Pulmonary artery endothelial cell (primary cell): Measurements from ENCODE around the gene DACH2. TPM values are rescaled to one million over a fixed set of nuclear protein-coding genes. Genes with fewer than 3 reads are reported as not detected.
"Not testable (repeated sequence)": the region's sequence is repeated elsewhere in the genome, so short reads cannot be mapped to it uniquely, and the experiment has no call there.

Experiments used
- DNase-seq: peaks from one replicate; pipeline ENCODE4 v3.0.0-alpha.2; 2011; ENCODE audit warnings: low read depth, low spot score
- total RNA-seq: library from RNA; depleted of rRNA; stranded (reverse); fragments of >200 nt; gene quantifications from 2 replicates; pipeline ENCODE4 v1.2.3, GENCODE V29; 2014

Gene DACH2
- not detected in 2 replicates for total RNA-seq

DNA sequence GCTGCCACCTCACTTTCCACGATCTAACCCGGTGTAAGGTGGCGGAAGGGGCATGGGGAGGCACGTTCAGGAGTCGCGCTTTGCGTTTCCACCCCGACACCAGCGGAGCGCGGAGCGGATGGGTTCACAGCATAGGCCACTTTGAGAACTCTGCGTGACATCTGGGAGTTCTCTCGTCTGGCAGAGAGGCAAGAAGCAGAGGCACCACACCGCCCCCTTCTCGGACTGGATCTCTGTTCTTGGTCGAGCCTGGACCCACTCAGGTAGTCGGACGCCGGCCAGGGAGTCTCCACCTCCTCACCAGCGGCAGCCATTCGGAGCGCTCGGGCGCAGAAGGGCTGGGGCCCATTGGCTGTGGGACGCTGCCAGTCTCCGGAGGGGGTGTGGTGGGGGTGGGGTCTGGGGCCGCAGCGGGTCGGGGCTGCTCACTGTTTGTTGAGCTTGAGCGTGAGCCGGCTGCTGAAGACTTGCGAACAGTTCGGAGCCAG, at the start of gene DACH2:
Gene DACH2 (plus strand): TSS at position 428 of the 488 bp plus-strand sequence.
- DNase-seq = no peak

DNA sequence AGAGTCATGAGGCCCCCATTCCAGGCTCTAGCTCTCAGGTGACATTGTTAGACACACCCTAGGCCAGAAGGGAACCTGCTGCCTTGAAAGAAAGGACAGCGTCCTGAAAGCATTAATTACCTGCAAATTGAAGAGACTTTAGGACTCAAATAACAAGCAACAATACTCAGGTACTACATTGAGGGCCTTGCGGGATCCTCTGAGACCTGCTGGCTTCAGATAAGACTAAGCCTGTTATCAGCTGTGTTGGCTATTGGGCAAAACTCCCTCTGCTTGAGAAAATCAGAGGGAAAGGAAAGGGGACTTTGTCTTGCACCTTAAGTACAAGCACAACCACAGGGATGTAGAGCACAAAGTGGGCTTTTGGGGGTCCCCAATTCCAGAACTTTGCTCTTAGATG, 45.9 kb upstream of the DACH2 start:
- no peak for DNase-seq

DNA sequence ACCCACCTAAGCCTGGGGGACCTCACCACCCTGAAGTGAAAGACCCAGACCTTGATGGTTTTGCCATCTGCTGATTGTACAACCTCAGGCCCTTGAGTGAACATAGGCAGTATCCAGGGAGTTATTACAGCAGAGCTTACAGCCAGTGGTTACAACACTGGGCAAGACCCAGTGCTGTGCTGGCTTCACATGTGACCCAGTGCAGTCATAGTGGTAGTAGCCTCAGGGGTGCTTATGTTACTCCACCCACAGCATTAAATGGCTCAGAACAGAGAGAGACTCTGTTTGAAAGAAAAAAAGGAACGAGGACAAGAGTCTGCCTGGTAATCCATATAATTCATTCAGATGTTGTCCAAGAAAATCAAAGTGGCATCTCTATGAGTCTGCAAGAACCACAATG, 45.2 kb upstream of the DACH2 start:
- DNase-seq = no peak

DNA sequence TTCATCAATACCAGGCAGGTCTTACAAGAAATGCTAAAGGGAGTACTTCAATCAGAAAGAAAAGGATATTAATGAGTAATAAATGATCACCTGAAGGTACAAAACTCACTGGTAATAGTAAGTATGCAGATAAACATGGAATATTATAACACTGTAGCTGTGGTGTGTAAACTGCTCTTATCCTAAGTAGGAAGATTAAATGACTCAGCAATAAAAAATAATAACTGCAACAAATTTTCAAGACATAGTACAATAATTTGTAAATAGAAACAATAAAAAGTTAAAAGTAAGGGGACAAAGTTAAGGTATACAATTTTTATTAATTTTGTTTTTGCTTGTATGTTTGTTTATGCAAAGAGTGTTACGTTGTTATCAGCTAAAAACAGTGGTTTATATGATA, 43.7 kb upstream of the DACH2 start:
- DNase-seq = no peak

DNA sequence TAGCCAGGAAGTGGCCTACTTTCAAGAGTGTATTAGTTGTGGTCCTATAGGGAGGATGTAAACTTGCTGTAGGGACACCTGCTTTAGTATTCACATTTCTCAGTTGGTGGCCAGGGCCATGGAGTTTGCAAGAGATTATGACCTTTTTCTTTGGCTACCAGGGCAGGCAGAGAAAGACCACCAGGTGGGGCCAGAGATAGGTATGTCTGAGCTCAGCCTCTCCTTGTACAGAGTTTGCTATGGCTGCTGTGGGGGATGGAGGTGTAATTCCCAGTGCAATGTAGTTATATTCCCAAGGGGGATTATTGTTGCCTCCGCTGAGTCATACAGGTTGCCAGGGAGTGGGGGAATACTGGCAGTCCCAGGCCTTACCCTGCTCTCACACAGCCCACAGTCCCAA, 26.3 kb upstream of the DACH2 start:
- no peak for DNase-seq

DNA sequence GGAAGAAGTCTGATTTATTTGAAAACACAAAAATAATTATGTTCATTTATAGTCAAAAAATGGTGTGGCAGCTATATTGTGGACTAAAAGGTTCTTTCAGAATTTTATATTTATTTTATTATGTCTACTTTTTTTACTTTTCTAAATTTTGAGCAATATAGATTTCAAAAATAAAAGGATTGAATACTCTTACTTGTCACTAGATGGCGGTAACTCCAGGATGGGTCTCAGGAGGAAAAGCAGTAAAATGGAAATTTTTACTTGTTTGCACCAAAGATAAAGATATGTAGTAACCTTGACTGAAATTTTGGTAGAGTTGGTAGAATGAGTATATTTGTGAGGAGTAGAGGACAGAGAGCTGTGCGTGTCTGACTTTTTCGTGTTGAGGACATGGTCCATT, 14.5 kb upstream of the DACH2 start:
- no peak for DNase-seq

DNA sequence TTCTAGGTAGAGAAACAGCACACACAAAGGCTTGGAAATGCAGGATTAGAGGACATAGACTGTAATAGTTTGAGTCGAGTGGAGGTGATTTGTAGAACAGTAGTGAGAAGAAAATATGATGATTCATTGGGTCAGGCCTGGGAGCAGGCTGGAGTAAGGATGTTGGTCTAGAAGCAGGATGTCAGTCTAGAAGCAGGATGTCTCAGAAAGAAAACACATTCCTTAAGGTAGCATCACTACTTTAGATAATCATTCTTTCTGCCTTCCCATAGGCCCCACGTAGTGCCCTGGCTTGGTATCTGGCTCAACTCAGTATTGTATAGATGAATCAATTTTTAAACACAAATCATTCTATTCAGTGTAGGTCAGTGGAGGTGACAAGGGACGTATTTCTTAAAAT, 11.2 kb upstream of the DACH2 start:
- no peak for DNase-seq

DNA sequence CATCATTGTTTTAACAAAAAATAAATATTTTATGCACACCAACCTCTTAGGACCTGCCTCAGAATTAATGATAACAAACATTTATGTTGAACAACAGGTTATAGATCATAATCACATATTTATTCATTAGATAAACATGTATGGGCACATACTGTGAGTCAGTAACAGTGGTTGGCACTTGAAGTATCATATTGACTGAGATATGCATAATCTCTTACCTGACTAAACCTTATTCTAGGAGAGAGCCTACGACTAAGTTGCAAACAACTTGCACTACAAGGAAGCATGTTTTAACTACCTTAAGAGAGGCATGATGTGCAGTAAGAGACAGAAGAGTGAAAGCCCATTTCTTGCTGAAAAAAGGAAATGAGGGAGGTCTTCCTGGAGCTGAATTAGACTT, 6.5 kb upstream of the DACH2 start:
- no peak for DNase-seq

DNA sequence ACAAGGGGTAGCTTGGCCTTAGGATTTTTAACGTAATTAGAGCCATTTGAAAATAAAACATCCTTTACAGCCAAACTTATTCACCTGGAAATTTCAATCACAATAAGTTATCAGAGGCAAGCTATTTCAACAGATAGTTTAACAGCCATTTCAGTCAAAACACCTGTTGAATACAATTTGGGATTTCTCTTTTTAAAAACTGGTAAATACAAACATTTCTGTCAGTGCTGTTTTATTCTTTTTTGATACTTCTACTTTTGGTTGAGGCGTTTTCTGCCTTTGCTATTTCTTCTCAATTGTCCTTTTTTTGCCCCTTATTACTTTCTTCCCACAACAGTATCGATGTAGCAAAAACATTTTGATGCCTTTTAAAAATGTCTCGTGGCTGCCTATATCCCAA, 2.1 kb upstream of the DACH2 start:
- no peak for DNase-seq

DNA sequence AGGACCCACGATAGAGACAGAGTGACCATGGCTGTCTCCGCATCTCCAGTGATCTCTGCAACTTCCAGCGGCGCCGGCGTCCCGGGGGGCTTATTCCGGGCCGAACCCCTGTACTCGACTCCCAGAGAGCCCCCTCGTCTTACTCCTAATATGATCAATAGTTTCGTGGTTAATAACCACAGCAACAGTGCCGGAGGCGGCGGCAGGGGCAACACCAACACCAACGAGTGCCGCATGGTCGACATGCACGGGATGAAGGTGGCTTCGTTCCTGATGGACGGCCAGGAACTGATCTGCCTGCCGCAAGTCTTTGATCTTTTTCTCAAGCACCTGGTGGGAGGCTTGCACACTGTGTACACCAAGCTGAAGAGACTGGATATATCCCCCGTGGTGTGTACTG, 343 bp downstream of the DACH2 start:
- DNase-seq = no peak

DNA sequence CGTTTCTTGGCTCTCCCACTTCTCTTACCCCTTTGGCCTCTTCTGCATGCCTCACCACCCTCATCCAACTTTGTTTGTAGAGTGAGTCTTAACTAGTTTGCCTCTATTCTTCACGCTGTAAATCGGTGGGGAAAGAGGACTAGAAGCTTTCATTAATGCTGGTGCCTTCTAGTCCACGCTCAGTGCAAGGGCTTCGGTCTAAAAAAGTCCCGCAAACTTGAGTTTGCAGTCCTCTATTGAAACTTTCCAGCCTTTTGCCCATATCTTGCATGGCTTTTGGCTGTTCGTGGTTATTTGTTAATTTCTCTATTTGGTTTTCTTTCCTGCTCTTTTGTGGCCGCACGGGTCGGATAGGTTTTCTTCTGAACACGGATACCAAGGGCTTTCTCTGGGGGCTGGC, 868 bp downstream of the DACH2 start:
- DNase-seq = no peak

DNA sequence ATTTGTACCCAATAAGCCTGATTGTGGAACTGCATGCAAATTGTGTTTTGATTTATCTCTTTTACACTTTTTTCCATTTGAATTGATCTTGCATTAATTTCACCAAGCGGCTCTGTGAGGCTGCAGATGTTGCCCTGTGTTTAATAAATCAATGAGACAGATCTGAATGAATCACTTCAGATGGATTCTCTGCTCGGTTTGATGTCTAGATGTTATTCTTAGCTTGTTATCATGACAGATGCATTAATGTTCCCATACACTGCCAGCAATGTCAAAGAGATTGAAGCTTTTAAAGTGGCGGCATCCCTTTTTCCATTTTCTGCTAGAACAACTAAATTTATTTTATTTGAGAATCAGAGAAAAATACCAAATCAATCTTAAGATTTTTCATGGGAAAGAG, 6.3 kb downstream of the DACH2 start:
- DNase-seq = no peak

DNA sequence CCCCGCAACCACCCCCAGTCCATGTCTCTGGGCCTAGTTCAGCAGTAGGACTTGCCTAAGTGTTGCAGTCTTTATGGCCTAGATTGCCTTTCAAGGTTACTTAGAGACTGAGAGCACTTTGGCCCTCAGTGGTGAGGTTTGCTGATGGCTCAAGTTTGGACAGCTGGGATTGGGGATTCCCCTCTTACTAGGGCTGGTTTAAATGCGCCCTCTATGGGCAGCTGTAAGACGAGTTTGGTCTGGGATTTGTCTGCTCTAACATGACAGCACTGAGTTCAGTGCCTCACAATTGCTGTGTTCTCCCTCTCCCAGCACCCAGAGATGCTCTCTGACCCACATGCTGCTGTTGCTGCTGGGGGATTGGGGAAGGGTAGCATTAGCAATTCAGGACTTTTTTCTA, 23.1 kb downstream of the DACH2 start:
- no peak for DNase-seq

DNA sequence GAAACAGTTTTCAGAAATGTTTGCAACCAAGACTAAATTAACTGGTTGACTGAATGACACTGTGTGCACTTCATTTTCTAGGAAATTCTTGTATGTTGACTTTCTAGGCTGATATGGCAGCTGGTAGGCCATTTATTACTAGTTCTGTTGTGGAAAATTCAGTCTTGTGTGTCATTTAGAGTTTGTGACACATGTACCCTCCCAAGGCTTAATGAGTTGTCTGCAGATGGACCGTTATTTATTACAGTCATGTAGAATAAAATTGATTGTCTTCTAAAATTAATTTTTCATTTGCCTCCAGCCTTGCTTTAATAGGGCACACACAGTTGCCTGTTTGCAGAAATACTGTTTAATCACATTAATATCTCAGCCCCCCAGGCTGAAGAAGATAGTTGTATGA, 30.7 kb downstream of the DACH2 start:
- no peak for DNase-seq

DNA sequence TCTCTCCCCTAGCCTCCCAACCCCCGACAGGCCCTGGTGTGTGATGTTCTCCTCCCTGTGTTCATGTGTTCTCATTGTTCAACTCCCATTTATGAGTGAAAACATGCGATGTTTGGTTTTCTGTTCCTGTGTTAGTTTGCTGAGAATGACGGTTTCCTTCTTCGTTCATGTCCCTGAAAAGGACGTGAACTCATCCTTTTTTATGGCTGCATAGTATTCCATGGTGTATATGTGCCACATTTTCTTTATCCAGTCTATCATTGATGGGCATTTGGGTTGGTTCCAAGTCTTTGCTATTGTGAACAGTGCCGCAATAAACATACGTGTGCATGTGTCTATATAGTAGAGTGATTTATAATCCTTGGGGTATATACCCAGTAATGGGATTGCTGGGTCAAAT, 33.1 kb downstream of the DACH2 start:
- not testable (repeated sequence) for DNase-seq

DNA sequence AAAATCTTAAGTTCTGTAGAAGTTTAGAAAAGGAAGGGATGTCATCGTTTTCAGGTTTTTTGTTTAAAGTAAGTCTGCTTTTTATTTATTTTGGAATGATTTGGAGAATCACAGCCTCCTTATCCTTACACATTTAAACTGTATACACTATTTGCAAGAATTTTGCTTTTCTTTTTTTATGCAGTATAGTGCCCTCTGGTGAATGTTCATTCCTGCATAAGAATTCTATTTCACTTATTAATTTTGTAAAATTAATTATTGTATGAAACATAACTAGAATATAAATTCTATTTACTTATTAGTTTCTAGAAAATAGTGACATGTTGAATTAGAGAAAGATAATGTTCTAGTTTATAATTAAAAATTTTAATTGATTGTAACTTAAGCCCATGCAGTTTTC, 44.6 kb downstream of the DACH2 start:
- no peak for DNase-seq

DNA sequence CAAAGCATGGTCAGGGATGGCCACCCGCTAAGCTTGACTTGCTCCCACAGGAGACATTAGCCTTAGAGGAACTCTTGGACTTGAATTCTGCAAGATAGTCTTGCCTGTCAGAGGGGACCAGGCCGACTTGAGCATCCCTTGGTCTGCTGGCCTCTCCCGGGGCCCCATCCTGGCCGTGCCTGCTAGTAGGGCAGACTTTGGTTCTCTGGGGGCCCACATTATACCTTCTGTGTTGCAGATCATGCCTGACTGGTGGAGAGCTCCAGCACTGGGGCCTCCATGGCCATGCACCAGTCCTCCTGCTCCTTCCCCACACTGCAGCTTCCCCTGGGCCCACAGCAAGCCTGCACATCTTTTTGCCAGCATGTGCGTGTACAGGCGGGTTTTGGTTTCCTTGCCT, 46.5 kb downstream of the DACH2 start:
- DNase-seq = no peak

DNA sequence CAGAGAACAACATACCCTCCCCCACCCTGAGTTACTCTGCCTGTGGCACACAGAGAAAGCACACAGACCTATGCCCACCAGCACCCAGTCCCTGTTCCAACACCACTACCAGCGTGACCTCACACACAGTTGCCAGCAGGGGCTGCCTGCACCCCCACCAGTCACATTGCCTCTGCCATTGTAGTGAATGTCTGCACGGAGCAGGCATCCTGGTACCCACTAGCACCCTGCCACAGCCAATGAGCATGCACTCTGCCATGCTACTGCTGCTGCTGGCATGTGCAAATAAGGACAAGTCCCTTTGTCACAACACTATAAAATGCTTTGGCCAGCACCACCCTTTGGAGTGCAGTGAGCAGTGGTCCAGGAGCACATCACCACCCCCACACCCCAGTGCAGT, 47.1 kb downstream of the DACH2 start:
- no peak for DNase-seq

DNA sequence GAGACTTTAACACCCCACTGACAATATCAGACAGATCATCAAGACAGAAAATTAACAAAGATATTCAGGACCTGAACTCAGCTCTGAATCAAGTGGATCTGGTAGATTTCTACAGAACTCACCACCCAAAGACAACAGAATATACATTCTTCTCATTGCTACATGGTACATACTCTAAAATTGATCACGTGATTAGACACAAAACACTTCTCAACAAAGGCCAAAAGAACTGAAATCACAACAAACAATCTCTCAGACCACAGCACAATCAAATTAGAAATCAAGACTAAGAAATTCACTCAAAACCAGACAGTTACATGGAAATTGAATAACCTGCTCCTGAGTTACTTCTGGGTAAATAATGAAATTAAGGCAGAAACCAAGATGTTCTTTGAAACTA, 49.6 kb downstream of the DACH2 start:
- DNase-seq = no peak

DNA sequence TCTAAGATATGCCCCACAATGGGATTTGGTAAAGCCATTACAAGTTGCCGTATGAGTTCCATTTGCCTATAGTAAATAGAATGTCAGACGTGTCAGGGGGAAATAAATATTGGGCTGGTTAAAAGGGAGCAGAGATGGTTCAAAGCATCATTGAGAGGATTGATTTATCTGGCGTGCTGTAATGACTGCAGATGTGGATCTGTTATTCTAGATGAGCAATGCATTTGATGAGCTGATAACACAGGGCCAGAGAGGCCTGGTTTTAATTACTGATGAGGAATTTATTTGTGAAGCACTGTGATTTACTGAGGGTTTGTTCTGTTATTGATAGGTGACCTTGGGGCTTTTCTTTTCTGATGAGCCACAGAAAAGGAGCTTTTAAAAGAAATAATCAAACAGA, 62.5 kb downstream of the DACH2 start:
- no peak for DNase-seq

DNA sequence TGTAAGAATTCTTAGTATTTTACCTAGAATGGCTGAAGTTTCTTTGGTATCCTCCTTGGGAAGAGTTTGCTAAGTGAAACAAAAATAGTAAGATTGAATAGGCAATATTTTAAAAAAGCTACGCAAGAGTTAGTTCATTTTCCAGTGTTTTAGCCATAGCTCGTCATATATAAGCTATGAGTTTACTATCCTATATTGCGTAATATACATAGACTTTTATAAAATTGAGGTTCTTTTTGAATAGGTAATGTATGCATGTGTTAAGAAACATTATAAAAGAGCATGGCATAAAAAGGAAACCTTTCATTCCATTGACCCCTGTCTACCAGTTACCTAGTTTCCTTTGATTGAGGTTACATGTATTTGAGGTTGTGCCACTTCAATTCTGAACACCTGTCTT, 67.0 kb downstream of the DACH2 start:
- no peak for DNase-seq

DNA sequence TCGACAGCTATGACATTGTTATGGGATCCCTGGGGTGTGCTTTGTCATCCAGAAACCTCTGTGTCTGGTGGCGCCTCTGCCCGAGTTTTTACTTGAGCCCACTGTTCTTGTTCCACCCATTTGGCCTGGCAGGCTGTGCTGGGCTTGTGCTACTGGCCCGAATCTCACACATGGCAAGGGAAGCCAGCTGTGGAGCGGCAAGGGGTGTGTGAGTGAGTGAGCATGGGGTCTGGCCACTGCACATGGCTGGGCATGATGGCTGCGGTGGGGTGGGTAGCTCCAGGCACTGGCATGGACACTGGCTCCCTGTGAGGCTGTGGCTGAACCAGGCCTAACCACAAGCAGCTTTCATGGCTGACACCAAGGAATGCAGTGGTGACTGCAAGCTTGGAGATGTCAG, 89.2 kb downstream of the DACH2 start:
- DNase-seq = no peak

DNA sequence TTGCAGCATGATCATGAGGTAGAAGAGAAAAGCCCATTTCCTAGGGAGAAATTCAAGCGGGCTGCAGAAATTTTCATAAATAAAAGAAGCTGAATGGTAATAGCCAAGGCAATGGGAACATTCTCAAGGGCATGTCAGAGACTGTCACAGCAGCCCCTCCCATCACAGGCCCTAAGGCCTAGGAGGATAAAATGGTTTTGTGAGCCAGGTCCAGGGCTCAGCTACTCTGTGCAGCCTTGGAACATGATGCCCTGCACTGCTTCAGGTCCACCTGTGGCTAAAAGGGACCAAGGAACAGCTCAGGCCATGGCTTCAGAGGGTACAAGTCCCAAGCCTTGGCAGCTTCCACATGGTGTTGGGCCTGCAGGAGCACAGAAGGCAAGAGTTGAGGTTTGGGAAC, 93.3 kb downstream of the DACH2 start:
- no peak for DNase-seq

DNA sequence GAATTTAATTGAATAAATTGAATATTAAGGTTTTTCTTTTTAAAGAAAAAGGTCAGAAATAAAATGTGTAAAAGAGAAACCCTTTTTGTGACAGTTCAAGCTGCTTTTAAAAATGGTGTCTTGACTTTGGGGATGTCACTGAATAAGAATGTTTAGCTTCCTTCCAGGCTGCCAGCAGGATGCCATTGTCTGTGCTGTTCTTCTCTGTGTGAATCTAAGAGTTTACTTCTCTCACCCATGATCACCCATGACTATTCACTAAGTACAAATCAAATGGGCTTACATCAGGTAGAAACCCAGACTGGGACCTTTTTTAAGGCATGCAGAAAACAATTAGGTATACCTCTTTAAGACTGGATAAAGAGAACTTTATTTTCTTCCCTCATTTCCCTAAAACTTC, 115.3 kb downstream of the DACH2 start:
- DNase-seq = no peak

DNA sequence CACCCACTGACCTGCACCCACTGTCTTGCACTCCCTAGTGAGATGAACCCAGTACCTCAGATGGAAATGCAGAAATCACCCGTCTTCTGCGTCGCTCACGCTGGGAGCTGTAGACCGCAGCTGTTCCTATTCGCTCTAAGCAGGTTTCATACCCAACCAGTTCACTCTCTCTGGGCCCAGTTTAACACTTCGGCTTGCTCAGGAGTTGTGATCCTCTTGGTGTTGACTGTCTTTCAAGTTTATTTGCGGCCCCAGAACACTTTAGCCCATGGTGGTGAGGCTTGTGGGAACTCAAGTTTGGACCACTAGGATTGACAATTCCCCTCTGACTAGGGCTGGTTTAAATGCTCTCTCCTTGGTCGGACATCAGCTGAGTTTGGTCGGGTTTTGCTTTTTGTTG, 147.0 kb downstream of the DACH2 start:
- no peak for DNase-seq
